Stimulated activated CD8-positive, alpha-beta memory T cell treated with anti-CD3 and anti-CD28 coated beads, Interleukin-12 subunit alpha, Interleukin-12 subunit beta, amount 100 ng/mL, for 1 hour (primary cell): ENCODE measurements around the gene FCGR1A.
"Not testable (repeated sequence)": the region's sequence is repeated elsewhere in the genome, so short reads cannot be mapped to it uniquely, and the experiment has no call there.

Source experiments
- DNase-seq: peaks from one replicate; pipeline ENCODE4 v3.0.0-alpha.2; 2020; ENCODE audit warnings: low read depth

FCGR1A gene

DNA sequence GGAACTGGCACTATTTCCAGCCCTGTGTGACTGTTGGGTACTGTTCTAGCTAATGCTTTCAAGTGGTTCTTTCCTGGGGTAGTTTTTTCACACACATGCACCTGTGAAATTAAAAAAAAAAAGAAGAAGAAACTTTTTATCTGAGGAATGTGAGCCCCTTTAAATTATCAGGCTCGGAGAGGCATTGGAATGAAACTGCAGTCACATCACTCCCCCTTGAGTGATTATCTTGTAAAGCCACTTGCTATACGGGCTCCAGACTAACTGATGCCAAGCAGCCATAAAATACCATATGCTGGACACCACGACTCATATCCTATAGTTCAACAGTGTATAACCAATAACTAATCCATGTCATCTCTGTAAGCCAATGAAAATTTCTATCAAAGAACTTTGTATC, 5.4 kb upstream of the FCGR1A start:
- not testable (repeated sequence) for DNase-seq

DNA sequence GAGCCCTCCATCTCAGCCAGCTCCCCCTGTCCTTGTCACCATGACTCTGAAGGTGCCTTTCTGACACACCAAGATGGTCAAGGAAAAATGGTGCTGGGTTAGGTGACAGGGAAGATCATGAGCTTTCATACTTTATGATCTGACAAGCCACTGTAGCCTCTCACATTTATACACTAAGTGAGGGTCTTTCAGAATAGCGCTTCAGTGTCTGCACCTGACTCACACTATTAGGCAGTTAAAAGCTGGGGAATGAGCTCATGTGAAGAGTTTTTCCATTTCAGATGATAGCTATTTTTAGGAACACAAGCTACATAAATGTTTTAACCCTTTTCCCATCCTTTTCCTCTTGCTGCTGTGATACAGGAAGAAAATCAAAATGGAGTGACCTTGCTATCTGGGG, 4.2 kb upstream of the FCGR1A start:
- DNase-seq = not testable (repeated sequence)

GRCh38 chr1:149781413-149781984, 995 bp upstream of the FCGR1A start:
- DNase-seq = not testable (repeated sequence)

DNA sequence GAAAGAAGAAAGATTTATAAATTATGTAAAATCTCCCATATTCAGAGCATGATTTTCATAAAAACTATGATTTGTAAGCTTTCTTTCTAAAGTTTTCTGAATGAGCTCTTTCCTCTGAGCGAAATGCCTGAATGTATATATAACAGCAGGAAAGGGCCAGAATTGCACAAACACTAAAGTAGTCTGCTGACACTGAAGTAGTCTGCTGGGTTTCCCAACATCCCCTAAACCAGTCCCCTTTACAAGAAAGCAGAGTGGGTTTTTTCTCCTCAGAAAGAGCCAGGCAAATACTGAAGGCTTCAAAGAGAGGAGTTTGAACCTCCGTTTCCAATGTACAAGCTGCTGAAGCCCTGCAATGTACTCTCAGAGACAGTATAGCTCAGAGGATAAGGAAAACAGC, 795 bp downstream of the FCGR1A start:
- DNase-seq = not testable (repeated sequence)

DNA sequence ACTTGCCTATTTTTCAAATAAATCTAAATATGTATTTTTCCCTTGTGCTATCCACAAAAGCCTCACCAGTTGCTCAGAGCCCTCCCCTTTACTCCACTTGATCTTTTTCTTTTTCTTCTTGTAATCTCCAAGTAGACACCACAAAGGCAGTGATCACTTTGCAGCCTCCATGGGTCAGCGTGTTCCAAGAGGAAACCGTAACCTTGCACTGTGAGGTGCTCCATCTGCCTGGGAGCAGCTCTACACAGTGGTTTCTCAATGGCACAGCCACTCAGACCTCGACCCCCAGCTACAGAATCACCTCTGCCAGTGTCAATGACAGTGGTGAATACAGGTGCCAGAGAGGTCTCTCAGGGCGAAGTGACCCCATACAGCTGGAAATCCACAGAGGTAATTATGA, 1.4 kb downstream of the FCGR1A start:
- DNase-seq = not testable (repeated sequence)

- DNase-seq = not testable (repeated sequence)
Observed at GRCh38 chr1:149787688-149788451, 5.4 kb downstream of the FCGR1A start.

- DNase-seq = peak; percentile 36
Observed at GRCh38 chr1:149792502-149792901, 10.0 kb downstream of the FCGR1A start.

- DNase-seq = peak; percentile 64
Observed at GRCh38 chr1:149792912-149793515, 10.5 kb downstream of the FCGR1A start.

- DNase-seq = not testable (repeated sequence)
Observed at GRCh38 chr1:149793885-149794284, 11.4 kb downstream of the FCGR1A start.

DNA sequence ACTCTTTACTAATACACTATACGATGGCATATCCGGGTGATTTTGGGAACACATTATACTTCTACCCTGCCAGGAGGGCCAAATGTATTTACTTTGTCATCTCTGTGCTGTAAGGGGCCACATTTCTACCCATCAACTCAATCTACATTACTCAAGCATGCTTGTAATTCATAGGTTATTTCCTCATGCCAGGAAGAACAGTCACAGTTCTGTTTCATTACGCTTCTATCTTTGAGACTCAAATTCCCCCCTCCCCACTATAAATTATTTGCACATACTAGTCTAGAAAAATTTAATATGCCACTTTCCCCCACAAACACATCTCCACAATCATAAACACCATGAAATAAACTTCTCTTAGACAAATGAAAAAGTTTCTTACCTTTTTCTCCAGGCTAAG, 19.1 kb downstream of the FCGR1A start:
- not testable (repeated sequence) for DNase-seq

- not testable (repeated sequence) for DNase-seq
Observed at GRCh38 chr1:149804417-149805080, 22.1 kb downstream of the FCGR1A start.

DNA sequence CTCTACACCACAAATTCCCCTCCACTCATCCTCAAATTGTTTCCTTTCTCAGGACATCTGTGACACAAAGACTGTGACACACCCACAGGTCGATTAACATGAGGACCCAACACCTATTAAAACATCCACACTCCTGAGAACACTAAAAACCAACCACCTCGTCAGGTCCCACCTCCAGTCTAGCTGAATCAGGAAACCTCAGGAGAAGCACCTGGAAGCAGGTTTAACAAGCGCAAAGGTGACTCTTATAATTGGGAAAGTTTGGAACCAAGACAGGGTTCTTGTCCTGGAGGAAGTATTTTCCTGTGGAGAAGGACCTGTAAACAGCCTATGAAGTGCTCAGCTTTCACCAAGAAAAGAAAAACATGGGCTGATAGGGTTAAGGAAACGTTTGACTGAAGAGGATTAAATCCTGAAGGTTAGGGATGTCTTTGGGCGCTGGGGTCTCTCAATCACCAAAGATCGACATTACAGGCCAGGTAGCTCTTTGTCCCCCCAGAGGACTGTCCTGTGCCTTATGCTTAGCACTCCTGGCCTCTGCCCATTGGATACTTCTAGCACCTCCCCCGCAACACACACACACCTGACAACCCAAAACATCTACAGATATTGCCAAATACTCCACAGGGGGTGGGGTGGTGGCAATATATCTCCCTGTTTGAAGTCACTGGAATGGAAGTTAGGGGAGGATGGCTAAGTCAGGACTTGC, 28.4 kb downstream of the FCGR1A start:
- DNase-seq = not testable (repeated sequence)

DNA sequence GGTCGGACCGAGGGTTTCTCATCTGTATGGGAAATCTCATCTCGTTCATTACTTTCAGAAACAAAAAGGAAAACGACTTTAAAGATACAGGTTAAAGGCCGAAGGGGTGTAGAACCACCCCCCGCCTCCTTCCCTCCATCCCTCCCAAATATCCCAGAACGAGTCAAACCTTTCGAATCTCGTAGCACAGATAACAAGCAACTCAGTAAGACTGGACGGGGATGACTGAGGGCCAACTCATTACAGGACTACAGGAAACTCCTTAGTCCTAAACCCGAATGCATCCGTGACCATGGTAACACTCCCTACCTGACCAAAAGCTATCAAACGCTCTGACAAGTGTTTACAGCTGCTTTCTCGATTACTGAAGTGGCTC, 29.0 kb downstream of the FCGR1A start:
- not testable (repeated sequence) for DNase-seq

- DNase-seq = peak; percentile 69
Observed at GRCh38 chr1:149811890-149812829, 29.7 kb downstream of the FCGR1A start.

DNA sequence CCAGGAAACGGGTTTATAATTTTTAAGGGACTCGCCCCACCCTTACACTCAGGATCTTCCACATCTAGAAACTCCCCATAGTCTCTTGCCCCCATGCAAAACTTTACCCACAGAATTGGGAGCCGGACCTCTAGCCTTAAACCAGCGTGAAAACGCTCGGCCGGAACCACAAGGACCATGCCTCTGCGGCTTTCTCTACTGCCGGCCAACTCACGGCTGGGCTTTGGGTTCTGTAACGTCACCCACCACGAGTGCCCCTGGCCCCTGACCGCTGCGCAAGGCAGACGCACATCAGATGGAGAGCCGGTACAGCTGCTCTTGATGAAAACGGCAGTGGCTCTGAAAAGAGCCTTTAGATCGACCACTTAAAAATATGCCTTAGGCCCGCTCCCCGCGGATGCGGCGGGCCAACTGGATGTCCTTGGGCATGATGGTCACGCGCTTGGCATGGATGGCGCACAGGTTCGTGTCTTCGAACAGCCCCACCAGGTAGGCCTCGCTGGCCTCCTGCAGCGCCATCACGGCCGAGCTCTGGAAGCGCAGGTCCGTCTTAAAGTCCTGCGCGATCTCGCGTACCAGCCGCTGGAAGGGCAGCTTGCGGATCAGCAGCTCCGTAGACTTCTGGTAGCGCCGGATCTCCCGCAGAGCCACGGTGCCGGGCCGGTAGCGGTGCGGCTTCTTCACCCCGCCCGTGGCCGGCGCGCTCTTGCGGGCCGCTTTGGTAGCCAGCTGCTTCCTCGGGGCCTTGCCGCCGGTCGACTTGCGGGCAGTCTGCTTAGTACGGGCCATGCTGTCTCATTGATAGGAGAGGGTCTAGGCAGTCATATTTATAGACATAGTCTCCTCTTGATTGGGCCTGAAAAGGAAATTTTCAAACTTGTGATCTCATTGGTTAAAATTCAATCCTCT, 30.7 kb downstream of the FCGR1A start:
- DNase-seq = peak; percentile 28

GRCh38 chr1:149820387-149820786, 37.9 kb downstream of the FCGR1A start:
- not testable (repeated sequence) for DNase-seq

DNA sequence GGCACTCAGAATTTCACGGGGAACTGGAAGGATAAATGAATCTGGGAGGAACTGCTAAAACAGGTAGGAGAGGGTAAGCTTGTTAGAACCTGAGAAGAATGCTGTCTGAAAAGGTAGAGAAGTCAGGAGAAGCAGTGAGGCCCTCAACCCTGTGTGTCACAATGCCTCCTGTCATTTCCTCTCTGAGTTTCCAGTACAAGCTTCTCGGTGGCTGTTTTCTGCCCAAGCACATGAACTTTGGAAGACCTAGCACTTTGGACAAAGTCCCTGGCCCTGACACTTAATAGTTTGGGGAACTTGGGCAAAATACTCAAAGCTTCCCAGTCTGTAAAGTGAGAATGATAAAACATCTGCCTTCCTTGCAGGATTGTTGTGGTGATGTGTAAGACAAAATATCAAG, 44.1 kb downstream of the FCGR1A start:
- not testable (repeated sequence) for DNase-seq

GRCh38 chr1:149831764-149832315, 49.3 kb downstream of the FCGR1A start:
- DNase-seq = not testable (repeated sequence)

DNA sequence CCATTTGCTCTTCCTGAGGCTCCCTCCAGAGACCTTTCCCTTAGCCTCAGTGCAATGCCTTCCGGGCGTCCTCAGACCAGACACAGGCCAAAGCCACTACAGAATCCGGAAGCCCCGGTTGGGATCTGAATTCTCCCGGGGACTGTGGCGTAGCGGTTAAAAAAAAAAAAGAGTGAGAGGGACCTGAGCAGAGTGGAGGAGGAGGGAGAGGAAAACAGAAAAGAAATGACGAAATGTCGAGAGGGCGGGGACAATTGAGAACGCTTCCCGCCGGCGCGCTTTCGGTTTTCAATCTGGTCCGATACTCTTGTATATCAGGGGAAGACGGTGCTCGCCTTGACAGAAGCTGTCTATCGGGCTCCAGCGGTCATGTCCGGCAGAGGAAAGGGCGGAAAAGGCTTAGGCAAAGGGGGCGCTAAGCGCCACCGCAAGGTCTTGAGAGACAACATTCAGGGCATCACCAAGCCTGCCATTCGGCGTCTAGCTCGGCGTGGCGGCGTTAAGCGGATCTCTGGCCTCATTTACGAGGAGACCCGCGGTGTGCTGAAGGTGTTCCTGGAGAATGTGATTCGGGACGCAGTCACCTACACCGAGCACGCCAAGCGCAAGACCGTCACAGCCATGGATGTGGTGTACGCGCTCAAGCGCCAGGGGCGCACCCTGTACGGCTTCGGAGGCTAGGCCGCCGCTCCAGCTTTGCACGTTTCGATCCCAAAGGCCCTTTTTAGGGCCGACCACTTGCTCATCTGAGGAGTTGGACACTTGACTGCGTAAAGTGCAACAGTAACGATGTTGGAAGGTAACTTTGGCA, 50.0 kb downstream of the FCGR1A start:
- DNase-seq = not testable (repeated sequence)
